ENCODE measurements around the gene WAPL.

- TF ChIP-seq, protein P1, sequence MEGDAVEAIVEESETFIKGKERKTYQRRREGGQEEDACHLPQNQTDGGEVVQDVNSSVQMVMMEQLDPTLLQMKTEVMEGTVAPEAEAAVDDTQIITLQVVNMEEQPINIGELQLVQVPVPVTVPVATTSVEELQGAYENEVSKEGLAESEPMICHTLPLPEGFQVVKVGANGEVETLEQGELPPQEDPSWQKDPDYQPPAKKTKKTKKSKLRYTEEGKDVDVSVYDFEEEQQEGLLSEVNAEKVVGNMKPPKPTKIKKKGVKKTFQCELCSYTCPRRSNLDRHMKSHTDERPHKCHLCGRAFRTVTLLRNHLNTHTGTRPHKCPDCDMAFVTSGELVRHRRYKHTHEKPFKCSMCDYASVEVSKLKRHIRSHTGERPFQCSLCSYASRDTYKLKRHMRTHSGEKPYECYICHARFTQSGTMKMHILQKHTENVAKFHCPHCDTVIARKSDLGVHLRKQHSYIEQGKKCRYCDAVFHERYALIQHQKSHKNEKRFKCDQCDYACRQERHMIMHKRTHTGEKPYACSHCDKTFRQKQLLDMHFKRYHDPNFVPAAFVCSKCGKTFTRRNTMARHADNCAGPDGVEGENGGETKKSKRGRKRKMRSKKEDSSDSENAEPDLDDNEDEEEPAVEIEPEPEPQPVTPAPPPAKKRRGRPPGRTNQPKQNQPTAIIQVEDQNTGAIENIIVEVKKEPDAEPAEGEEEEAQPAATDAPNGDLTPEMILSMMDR (optimal IDR thresholded peaks at IDR 0.05 in 1 of 3, IDR thresholded peaks at IDR 0.05 in 1 of 3, conservative IDR thresholded peaks at IDR 0.05 in 1 of 3; ENCODE audit: extremely low read depth in 1 of 3, insufficient read depth in 2 of 3, low read length in 3 of 3) = no peak
- no peak for TF ChIP-seq EZH2 (IDR thresholded peaks at IDR 0.05; ENCODE audit: low read length)
Measured at GRCh38 chr10:86438091-86438749, 83.4 kb downstream of the WAPL start.

All from keratinocyte (primary cell).